Measurements from ENCODE around the gene LAGE3. TPM values are rescaled to one million over a fixed set of nuclear protein-coding genes. Genes with fewer than 3 reads are reported as not detected.

Gene LAGE3
- total RNA-seq, 1 experiment from 2014 or later = 175 TPM

DNA sequence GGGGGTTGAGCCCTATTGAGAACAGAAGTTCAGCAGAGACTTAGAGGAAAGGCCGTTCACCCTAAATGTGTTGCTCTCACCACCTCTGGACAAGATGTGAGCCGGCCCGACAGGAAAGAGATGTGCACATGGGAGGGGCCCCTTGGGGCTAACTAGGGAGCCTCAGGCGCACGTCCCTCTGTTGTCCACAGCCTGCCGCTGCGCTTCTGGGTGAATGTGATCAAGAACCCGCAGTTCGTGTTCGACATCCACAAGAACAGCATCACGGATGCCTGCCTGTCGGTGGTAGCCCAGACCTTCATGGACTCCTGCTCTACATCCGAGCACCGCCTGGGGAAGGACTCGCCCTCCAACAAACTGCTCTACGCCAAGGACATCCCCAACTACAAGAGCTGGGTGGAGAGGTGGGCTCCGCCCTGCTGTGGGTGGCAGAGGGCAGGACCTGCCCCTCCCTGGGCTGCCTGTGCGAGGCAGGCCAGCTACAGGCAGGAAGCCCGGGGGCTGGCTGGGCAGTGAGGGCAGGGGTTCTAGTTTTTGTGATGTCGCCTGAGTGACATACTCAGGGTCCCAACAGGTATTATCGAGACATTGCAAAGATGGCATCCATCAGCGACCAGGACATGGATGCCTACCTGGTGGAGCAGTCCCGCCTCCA is 8.0 kb downstream of the LAGE3 start:
- CTCF ChIA-PET = no interaction called here
- ATAC-seq = no peak
- in situ Hi-C loops (cut with HindIII; ENCODE audit: low pct_unique_long_range_greater_than_20kb, low sequenced_read_pairs) = no loop called here
- no peaks in the 10 kb centered on the region for H3K9me3 ChIP-seq (ENCODE audit: control insufficient read depth, insufficient read depth, low read depth, low read length)
- POLR2A ChIA-PET = no interaction called here
- intact Hi-C loops (cut with micrococcal nuclease; ENCODE audit: unreplicated experiment) = no loop called here
- H3K36me3 ChIP-seq (ENCODE audit: control insufficient read depth, insufficient read depth, low read length) = no peaks in the 10 kb centered on the region
- TF ChIP-seq TCF7L2 (IDR thresholded peaks at IDR 0.05; ENCODE audit: low read depth, low read length) (no peak), POLR2AphosphoS5 (IDR thresholded peaks at IDR 0.05; ENCODE audit: low read depth, low read length) (no peak), SIN3A (IDR thresholded peaks at IDR 0.05; ENCODE audit: borderline replicate concordance, insufficient read depth, low read depth, low read length) (no peak)
- TF ChIP-seq, protein P1, sequence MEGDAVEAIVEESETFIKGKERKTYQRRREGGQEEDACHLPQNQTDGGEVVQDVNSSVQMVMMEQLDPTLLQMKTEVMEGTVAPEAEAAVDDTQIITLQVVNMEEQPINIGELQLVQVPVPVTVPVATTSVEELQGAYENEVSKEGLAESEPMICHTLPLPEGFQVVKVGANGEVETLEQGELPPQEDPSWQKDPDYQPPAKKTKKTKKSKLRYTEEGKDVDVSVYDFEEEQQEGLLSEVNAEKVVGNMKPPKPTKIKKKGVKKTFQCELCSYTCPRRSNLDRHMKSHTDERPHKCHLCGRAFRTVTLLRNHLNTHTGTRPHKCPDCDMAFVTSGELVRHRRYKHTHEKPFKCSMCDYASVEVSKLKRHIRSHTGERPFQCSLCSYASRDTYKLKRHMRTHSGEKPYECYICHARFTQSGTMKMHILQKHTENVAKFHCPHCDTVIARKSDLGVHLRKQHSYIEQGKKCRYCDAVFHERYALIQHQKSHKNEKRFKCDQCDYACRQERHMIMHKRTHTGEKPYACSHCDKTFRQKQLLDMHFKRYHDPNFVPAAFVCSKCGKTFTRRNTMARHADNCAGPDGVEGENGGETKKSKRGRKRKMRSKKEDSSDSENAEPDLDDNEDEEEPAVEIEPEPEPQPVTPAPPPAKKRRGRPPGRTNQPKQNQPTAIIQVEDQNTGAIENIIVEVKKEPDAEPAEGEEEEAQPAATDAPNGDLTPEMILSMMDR (IDR thresholded peaks at IDR 0.05) = no peak
- TF ChIP-seq, protein P2, sequence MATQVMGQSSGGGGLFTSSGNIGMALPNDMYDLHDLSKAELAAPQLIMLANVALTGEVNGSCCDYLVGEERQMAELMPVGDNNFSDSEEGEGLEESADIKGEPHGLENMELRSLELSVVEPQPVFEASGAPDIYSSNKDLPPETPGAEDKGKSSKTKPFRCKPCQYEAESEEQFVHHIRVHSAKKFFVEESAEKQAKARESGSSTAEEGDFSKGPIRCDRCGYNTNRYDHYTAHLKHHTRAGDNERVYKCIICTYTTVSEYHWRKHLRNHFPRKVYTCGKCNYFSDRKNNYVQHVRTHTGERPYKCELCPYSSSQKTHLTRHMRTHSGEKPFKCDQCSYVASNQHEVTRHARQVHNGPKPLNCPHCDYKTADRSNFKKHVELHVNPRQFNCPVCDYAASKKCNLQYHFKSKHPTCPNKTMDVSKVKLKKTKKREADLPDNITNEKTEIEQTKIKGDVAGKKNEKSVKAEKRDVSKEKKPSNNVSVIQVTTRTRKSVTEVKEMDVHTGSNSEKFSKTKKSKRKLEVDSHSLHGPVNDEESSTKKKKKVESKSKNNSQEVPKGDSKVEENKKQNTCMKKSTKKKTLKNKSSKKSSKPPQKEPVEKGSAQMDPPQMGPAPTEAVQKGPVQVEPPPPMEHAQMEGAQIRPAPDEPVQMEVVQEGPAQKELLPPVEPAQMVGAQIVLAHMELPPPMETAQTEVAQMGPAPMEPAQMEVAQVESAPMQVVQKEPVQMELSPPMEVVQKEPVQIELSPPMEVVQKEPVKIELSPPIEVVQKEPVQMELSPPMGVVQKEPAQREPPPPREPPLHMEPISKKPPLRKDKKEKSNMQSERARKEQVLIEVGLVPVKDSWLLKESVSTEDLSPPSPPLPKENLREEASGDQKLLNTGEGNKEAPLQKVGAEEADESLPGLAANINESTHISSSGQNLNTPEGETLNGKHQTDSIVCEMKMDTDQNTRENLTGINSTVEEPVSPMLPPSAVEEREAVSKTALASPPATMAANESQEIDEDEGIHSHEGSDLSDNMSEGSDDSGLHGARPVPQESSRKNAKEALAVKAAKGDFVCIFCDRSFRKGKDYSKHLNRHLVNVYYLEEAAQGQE (IDR thresholded peaks at IDR 0.05; ENCODE audit: insufficient read depth in 1 of 2, low read depth in 2 of 2, low read length in 1 of 2) = no peak
- H3K4me3 ChIP-seq (ENCODE audit: low read depth in 2 of 2, low read length in 2 of 2) = no peak overlapping the region
- H3K4me1 ChIP-seq (ENCODE audit: control insufficient read depth, insufficient read depth, low read length) = no peaks in the 10 kb centered on the region
- H3K27me3 ChIP-seq (ENCODE audit: control insufficient read depth, insufficient read depth, low read length) = no peaks in the 10 kb centered on the region
- H3K27ac ChIP-seq (ENCODE audit: low read length) = no peak overlapping the region
- no peak for DNase-seq (ENCODE audit: low read depth, low spot score)
- BruUV-seq (replicated peaks) = no TSS peak

DNA sequence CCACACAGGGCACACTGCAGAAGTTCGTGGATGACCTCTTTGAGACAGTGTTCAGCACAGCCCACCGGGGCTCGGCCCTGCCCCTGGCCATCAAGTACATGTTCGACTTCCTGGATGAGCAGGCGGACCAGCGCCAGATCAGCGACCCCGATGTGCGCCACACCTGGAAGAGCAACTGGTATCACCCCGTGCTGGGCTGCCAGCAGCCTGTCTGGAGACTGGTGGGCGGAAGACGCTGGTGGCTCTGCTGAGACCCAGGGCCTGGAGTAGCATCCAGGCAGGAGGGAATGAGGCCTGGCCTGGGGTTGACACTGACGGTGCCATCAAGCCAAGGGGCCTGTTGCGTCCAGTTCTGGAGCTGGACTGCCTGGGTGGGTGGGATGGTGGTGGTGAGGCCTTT is 8.6 kb downstream of the LAGE3 start:
- ATAC-seq = no peak
- Histone ChIP-seq H3K27me3 (ENCODE audit: control insufficient read depth, insufficient read depth, low read length) (no peaks in the 10 kb centered on the region), H3K36me3 (ENCODE audit: control insufficient read depth, insufficient read depth, low read length) (no peaks in the 10 kb centered on the region), H3K27ac (ENCODE audit: low read length) (no peak overlapping the region), H3K9me3 (ENCODE audit: control insufficient read depth, insufficient read depth, low read depth, low read length) (no peaks in the 10 kb centered on the region), H3K4me3 (ENCODE audit: low read depth in 2 of 2, low read length in 2 of 2) (no peak overlapping the region), H3K4me1 (ENCODE audit: control insufficient read depth, insufficient read depth, low read length) (no peaks in the 10 kb centered on the region)
- BruUV-seq (replicated peaks) = no TSS peak
- TF ChIP-seq, protein P2 (IDR thresholded peaks at IDR 0.05; ENCODE audit: insufficient read depth in 1 of 2, low read depth in 2 of 2, low read length in 1 of 2) = no peak
- TF ChIP-seq, protein P1 (IDR thresholded peaks at IDR 0.05) = no peak
- no peak for TF ChIP-seq POLR2AphosphoS5 (IDR thresholded peaks at IDR 0.05; ENCODE audit: low read depth, low read length)
- ChIA-PET POLR2A (no interaction called here), CTCF (no interaction called here)
- in situ Hi-C loops (cut with HindIII; ENCODE audit: low pct_unique_long_range_greater_than_20kb, low sequenced_read_pairs) (no loop called here), intact Hi-C loops (cut with micrococcal nuclease; ENCODE audit: unreplicated experiment) (no loop called here)
- DNase-seq (ENCODE audit: low read depth, low spot score) = no peak
